Peyer's patch (tissue), 4 donors: ENCODE measurements around the gene KLHL29.

ENCODE experiments used
- POLR2A ChIP-seq, 2 donors: fragments of 450-650 bp; IDR thresholded peaks; one replicate each; pipeline ENCODE4 v1.5.1; 2017; ENCODE audit warnings: antibody characterized with exemption in 2 of 2, mild to moderate bottlenecking in 2 of 2, moderate library complexity in 2 of 2
- TF ChIP-seq, protein P1 (sequence below), 6 experiments: fragments of 450-650 bp in 4 of 6; fragments of 200-600 bp in 2 of 6; sonication (generic) in 1 of 6; IDR thresholded peaks; one replicate each; pipeline ENCODE4 v1.5.1; 2017 to 2019; ENCODE audit warnings: antibody characterized with exemption in 6 of 6, mild to moderate bottlenecking in 3 of 6, moderate library complexity in 1 of 6

DNA sequence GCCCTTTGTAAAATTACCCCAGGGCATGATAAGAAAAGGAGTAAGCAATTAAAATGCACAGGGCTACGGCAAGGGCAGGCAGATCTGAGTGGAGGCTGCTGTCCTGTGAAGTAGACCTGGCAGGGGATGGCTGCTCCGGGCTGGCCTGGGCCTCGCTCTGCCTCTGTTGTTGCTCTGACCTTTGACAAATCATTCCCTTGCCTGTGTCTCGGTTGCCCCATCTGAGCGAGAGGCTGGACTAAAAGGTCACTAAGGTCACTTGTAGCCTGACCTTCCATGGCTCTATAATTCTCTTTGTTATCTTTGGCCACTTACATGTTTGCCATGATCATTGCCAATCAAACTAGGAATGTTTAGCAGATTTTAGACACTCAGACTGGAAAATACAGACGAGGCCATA is 118.1 kb downstream of the KLHL29 start:
- no peak for TF ChIP-seq POLR2A (IDR thresholded peaks at IDR 0.05)
- TF ChIP-seq, protein P1, sequence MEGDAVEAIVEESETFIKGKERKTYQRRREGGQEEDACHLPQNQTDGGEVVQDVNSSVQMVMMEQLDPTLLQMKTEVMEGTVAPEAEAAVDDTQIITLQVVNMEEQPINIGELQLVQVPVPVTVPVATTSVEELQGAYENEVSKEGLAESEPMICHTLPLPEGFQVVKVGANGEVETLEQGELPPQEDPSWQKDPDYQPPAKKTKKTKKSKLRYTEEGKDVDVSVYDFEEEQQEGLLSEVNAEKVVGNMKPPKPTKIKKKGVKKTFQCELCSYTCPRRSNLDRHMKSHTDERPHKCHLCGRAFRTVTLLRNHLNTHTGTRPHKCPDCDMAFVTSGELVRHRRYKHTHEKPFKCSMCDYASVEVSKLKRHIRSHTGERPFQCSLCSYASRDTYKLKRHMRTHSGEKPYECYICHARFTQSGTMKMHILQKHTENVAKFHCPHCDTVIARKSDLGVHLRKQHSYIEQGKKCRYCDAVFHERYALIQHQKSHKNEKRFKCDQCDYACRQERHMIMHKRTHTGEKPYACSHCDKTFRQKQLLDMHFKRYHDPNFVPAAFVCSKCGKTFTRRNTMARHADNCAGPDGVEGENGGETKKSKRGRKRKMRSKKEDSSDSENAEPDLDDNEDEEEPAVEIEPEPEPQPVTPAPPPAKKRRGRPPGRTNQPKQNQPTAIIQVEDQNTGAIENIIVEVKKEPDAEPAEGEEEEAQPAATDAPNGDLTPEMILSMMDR (IDR thresholded peaks at IDR 0.05): no peak
